Neural cell (in vitro differentiated cells): ENCODE measurements around the gene PLK4. TPM values are rescaled to one million over a fixed set of nuclear protein-coding genes. Genes with fewer than 3 reads are reported as not detected.

Source experiments
- H2AFZ ChIP-seq: fragments of 200-600, 300-800 bp; sonication (generic), shearing (Covaris generic); 2 replicates; pipeline ENCODE4 v1.6.0; 2014; ENCODE audit warnings: low read depth, mild to moderate bottlenecking, antibody characterized with exemption, low read length, moderate library complexity
- H3F3A ChIP-seq: fragments of 200-600 bp; shearing (Covaris generic); 2 replicates; pipeline ENCODE4 v1.6.1; 2016; ENCODE audit warnings: mild to moderate bottlenecking, moderate library complexity, mixed read lengths, antibody characterized with exemption, low read length; ENCODE audit not compliant: insufficient read depth, poor library complexity, severe bottlenecking
- H3K27ac ChIP-seq: fragments of 200-600, 300-800 bp; sonication (generic), shearing (Covaris generic); 2 replicates; pipeline ENCODE4 v1.5.1; 2014; ENCODE audit warnings: mild to moderate bottlenecking, low read length, moderate library complexity
- H3K27me3 ChIP-seq: fragments of 300-800, 200-600 bp; sonication (generic), shearing (Covaris generic); 2 replicates; pipeline ENCODE4 v1.6.0; 2014; ENCODE audit warnings: mild to moderate bottlenecking, low read depth, low read length, moderate library complexity; ENCODE audit not compliant: insufficient read depth
- H3K36me3 ChIP-seq: fragments of 300-800, 200-600 bp; sonication (generic), shearing (Covaris generic); 2 replicates; pipeline ENCODE4 v1.5.1; 2014; ENCODE audit warnings: mild to moderate bottlenecking, antibody characterized with exemption, low read length, moderate library complexity; ENCODE audit not compliant: insufficient read depth
- H3K4me2 ChIP-seq: fragments of 300-800, 200-600 bp; sonication (generic), shearing (Covaris generic); 2 replicates; pipeline ENCODE4 v1.6.0; 2014; ENCODE audit warnings: mild to moderate bottlenecking, low read length
- H3K4me3 ChIP-seq: fragments of 300-800, 200-600 bp; sonication (generic), shearing (Covaris generic); 2 replicates; pipeline ENCODE4 v1.5.1; 2014; ENCODE audit warnings: mild to moderate bottlenecking, low read length, moderate library complexity
- H3K79me2 ChIP-seq: fragments of 200-600 bp; shearing (Covaris generic); replicated peaks from 2 replicates; pipeline ENCODE4 v1.6.0; 2014; ENCODE audit warnings: mild to moderate bottlenecking, low read length, moderate library complexity; ENCODE audit not compliant: insufficient read depth
- H3K9ac ChIP-seq: fragments of 300-800, 200-600 bp; sonication (generic), shearing (Covaris generic); 2 replicates; pipeline ENCODE4 v1.6.1; 2016; ENCODE audit warnings: mild to moderate bottlenecking, low read length, mixed read lengths
- H3K9me2 ChIP-seq: fragments of 200-600 bp; shearing (Covaris generic); 2 replicates; pipeline ENCODE4 v1.6.1; 2016; ENCODE audit warnings: mild to moderate bottlenecking, low read length, mixed read lengths; ENCODE audit not compliant: insufficient read depth
- H3K9me3 ChIP-seq: fragments of 200-600, 300-800 bp; sonication (generic), shearing (Covaris generic); 2 replicates; pipeline ENCODE4 v1.6.1; 2016; ENCODE audit warnings: mild to moderate bottlenecking, mixed run types, low read length, moderate library complexity, mixed read lengths
- H4K20me1 ChIP-seq: fragments of 200-600 bp; shearing (Covaris generic); 2 replicates; pipeline ENCODE4 v1.6.1; 2016; ENCODE audit warnings: mild to moderate bottlenecking, mixed run types; ENCODE audit not compliant: insufficient read depth
- EP300 ChIP-seq: fragments of 450-650 bp; conservative IDR thresholded peaks from 2 replicates; pipeline ENCODE4 v1.6.1; 2014; ENCODE audit warnings: antibody characterized with exemption, mild to moderate bottlenecking, moderate library complexity; ENCODE audit not compliant: poor library complexity, severe bottlenecking
- EZH2 ChIP-seq: fragments of 200-600, 300-800 bp; shearing (Covaris generic), sonication (generic); IDR thresholded peaks from 2 replicates; pipeline ENCODE4 v1.6.1; 2014; ENCODE audit warnings: antibody characterized with exemption, low read length, borderline replicate concordance, mild to moderate bottlenecking; ENCODE audit not compliant: insufficient read depth, poor library complexity, severe bottlenecking
- MXI1 ChIP-seq: fragments of 450-650 bp; conservative IDR thresholded peaks from 2 replicates; pipeline ENCODE4 v1.6.1; 2014; ENCODE audit warnings: antibody characterized with exemption, mild to moderate bottlenecking; ENCODE audit not compliant: poor library complexity, severe bottlenecking
- POLR2AphosphoS5 ChIP-seq: IDR thresholded peaks from 2 replicates; pipeline ENCODE4 v1.6.1; 2012
- RAD21 ChIP-seq: fragments of 450-650 bp; conservative IDR thresholded peaks from 2 replicates; pipeline ENCODE4 v1.6.1; 2014; ENCODE audit warnings: antibody characterized with exemption, mild to moderate bottlenecking, moderate library complexity
- SMC3 ChIP-seq: fragments of 450-650 bp; conservative IDR thresholded peaks from 2 replicates; pipeline ENCODE4 v1.6.1; 2014; ENCODE audit warnings: antibody characterized with exemption, mild to moderate bottlenecking, moderate library complexity; ENCODE audit not compliant: poor library complexity
- TAF1 ChIP-seq: IDR thresholded peaks from 2 replicates; pipeline ENCODE4 v1.6.1; 2012; ENCODE audit warnings: low read depth
- polyA plus RNA-seq: library from polyadenylated mRNA; depleted of rRNA; stranded (reverse); fragments of >200 nt; gene quantifications from 2 replicates; pipeline ENCODE4 v1.2.3, GENCODE V29; 2014
- TF ChIP-seq, protein P1 (sequence below): fragments of 450-650 bp; IDR thresholded peaks from 2 replicates; pipeline ENCODE4 v1.5.1; 2014; ENCODE audit warnings: antibody characterized with exemption, mild to moderate bottlenecking, moderate library complexity; ENCODE audit not compliant: poor library complexity, severe bottlenecking
- TF ChIP-seq, protein P2 (sequence below): IDR thresholded peaks from 2 replicates; pipeline ENCODE4 v1.6.1; 2012; ENCODE audit warnings: borderline replicate concordance

PLK4 gene
- polyA plus RNA-seq, 1 donor from 2014 or later = 10.5 TPM

DNA sequence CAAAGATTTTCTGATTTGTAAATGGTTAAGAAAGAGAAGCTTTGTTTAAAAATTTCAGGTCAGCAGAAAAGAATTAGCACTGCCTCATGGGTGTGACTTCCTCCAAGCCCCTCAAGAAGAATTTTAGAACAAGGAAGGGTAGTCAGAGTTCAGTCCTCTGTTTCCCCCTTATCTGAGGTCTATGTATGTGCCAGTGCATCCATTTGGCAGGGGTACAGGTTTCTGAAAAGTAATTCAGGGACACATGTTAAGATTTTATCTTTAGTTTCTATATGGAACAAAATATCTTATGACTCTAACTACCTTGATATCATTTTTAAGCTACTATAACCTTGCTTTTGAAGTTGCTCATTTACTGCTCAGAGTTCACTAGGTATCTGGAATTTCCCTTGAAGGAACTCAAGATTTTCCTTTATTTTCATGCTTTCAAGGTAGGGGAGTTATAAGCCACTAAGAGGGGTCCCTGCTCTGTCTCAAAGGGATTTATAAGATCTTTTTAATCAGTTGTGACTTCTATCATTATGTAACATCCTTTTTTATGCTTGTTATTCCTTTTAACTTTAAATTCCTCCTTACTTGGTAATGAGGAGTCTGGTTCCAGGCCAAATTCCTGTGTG lies 24.4 kb upstream of the PLK4 start:
- H3K27me3 ChIP-seq = no peaks in the 10 kb centered on the region
- H3K36me3 ChIP-seq = no peaks in the 10 kb centered on the region
- H3K79me2 ChIP-seq = no peaks in the 10 kb centered on the region
- peaks cover 3% of the 10 kb centered on the region for H3K9me3 ChIP-seq
- H3K9me2 ChIP-seq = no peaks in the 10 kb centered on the region
- no peaks in the 10 kb centered on the region for H4K20me1 ChIP-seq
- no peak overlapping the region for H3K9ac ChIP-seq
- TF ChIP-seq TAF1 = no peak
- TF ChIP-seq MXI1 = no peak
- TF ChIP-seq, protein P1, sequence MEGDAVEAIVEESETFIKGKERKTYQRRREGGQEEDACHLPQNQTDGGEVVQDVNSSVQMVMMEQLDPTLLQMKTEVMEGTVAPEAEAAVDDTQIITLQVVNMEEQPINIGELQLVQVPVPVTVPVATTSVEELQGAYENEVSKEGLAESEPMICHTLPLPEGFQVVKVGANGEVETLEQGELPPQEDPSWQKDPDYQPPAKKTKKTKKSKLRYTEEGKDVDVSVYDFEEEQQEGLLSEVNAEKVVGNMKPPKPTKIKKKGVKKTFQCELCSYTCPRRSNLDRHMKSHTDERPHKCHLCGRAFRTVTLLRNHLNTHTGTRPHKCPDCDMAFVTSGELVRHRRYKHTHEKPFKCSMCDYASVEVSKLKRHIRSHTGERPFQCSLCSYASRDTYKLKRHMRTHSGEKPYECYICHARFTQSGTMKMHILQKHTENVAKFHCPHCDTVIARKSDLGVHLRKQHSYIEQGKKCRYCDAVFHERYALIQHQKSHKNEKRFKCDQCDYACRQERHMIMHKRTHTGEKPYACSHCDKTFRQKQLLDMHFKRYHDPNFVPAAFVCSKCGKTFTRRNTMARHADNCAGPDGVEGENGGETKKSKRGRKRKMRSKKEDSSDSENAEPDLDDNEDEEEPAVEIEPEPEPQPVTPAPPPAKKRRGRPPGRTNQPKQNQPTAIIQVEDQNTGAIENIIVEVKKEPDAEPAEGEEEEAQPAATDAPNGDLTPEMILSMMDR = no peak
- TF ChIP-seq POLR2AphosphoS5 = no peak
- TF ChIP-seq, protein P2, sequence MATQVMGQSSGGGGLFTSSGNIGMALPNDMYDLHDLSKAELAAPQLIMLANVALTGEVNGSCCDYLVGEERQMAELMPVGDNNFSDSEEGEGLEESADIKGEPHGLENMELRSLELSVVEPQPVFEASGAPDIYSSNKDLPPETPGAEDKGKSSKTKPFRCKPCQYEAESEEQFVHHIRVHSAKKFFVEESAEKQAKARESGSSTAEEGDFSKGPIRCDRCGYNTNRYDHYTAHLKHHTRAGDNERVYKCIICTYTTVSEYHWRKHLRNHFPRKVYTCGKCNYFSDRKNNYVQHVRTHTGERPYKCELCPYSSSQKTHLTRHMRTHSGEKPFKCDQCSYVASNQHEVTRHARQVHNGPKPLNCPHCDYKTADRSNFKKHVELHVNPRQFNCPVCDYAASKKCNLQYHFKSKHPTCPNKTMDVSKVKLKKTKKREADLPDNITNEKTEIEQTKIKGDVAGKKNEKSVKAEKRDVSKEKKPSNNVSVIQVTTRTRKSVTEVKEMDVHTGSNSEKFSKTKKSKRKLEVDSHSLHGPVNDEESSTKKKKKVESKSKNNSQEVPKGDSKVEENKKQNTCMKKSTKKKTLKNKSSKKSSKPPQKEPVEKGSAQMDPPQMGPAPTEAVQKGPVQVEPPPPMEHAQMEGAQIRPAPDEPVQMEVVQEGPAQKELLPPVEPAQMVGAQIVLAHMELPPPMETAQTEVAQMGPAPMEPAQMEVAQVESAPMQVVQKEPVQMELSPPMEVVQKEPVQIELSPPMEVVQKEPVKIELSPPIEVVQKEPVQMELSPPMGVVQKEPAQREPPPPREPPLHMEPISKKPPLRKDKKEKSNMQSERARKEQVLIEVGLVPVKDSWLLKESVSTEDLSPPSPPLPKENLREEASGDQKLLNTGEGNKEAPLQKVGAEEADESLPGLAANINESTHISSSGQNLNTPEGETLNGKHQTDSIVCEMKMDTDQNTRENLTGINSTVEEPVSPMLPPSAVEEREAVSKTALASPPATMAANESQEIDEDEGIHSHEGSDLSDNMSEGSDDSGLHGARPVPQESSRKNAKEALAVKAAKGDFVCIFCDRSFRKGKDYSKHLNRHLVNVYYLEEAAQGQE = no peak
- TF ChIP-seq RAD21 = no peak
- TF ChIP-seq EZH2 = no peak
- no peak for TF ChIP-seq SMC3
- no peak for TF ChIP-seq EP300
- no peak overlapping the region for H3K27ac ChIP-seq
- H2AFZ ChIP-seq = no peak overlapping the region
- H3K4me2 ChIP-seq = no peak overlapping the region
- H3K4me3 ChIP-seq = no peak overlapping the region
- no peaks in the 10 kb centered on the region for H3F3A ChIP-seq

DNA sequence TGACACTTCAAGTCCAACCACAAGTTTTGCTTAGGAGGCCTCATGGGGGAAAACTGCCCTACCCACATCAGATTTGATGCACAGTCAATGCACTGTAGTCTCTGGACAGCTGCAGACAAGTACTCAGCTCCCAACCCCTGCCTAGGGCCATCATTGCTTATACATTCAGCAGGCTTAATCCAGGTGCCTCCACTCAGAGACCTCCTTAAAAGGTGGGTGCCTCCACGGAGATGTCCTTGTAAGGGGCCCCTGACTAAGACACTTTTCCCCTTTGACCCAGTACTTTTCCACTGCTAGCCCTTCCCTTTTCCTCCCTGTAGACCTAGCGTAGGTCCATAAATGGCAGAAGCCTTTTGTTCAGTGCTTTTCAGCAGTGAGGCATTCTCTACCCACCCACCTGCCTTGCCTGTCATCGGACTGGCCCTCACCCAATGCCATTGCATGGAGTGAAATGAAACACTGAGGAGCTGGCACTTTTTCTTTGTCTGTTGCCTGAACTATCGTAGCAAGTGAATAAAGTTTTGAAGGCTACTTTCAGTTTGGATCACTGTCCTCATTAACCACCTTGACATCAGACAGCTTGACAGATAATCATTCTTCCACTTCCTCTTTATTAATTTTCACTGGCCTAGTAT lies 23.8 kb upstream of the PLK4 start:
- H3K36me3 ChIP-seq = no peaks in the 10 kb centered on the region
- TF ChIP-seq SMC3 (no peak), TAF1 (no peak), RAD21 (no peak), EP300 (no peak), MXI1 (no peak)
- TF ChIP-seq, protein P1 = no peak
- no peak overlapping the region for H3K27ac ChIP-seq
- no peak overlapping the region for H2AFZ ChIP-seq
- H4K20me1 ChIP-seq = no peaks in the 10 kb centered on the region
- H3K9ac ChIP-seq = no peak overlapping the region
- no peaks in the 10 kb centered on the region for H3K79me2 ChIP-seq
- no peaks in the 10 kb centered on the region for H3K27me3 ChIP-seq
- H3F3A ChIP-seq = no peaks in the 10 kb centered on the region
- no peak overlapping the region for H3K4me3 ChIP-seq
- H3K4me2 ChIP-seq = no peak overlapping the region
- no peaks in the 10 kb centered on the region for H3K9me2 ChIP-seq
- peaks cover 3% of the 10 kb centered on the region for H3K9me3 ChIP-seq
